ENCODE data around the gene MRPL49.

Gene MRPL49

GRCh38 chr11:65083834-65084597 lies 38.1 kb upstream of the MRPL49 start, which contains the start of the genes CDCA5 and ZFPL1 (continued):
- TF ChIP-seq ZNF2 (tag by site-specific recombination; IDR thresholded peaks at IDR 0.05): peak; percentile 73; the same call in 1 of the 2 replicates
- TF ChIP-seq SP3 (tag by site-specific recombination; IDR thresholded peaks at IDR 0.05): peak; percentile 97
- TF ChIP-seq SP7 (tag by site-specific recombination; IDR thresholded peaks at IDR 0.05): peak; percentile 65; the same call in 1 of the 2 replicates
- peak; percentile 65 for TF ChIP-seq ZNF639 (tag by site-specific recombination; IDR thresholded peaks at IDR 0.05)
- TF ChIP-seq GLIS1 (tag by site-specific recombination; IDR thresholded peaks at IDR 0.05): peak; percentile 23; the same call in 1 of the 2 replicates
- TF ChIP-seq ZNF391 (tag by site-specific recombination; IDR thresholded peaks at IDR 0.05; ENCODE audit: borderline replicate concordance, low read depth): peak; percentile 46; the same call in 1 of the 2 replicates
- TF ChIP-seq KLF10 (tag by site-specific recombination; IDR thresholded peaks at IDR 0.05): peak; percentile 89
- TF ChIP-seq ZNF555 (tag by site-specific recombination; conservative IDR thresholded peaks at IDR 0.05): no peak
- peak; percentile 85 for TF ChIP-seq ZNF76 (tag by site-specific recombination; IDR thresholded peaks at IDR 0.05; ENCODE audit: borderline replicate concordance, low read depth)
- TF ChIP-seq ZXDB (tag by site-specific recombination; IDR thresholded peaks at IDR 0.05): peak; percentile 99
- no peak for TF ChIP-seq ZNF677 (tag by site-specific recombination; IDR thresholded peaks at IDR 0.05)
- peak; percentile 52 for TF ChIP-seq ZNF843 (tag by site-specific recombination; IDR thresholded peaks at IDR 0.05)
- TF ChIP-seq ZNF629 (tag by site-specific recombination; IDR thresholded peaks at IDR 0.05): peak; percentile 95
- peak; percentile 95 for TF ChIP-seq ZBTB11 (tag by site-specific recombination; conservative IDR thresholded peaks at IDR 0.05; ENCODE audit: low read depth)
- no peak for TF ChIP-seq MEIS1 (CRISPR knock-in tag; IDR thresholded peaks at IDR 0.05; ENCODE audit: borderline replicate concordance)
- peak; percentile 65; the same call in 1 of the 2 replicates for TF ChIP-seq PBX3 (CRISPR knock-in tag; IDR thresholded peaks at IDR 0.05)
- no peak for TF ChIP-seq ZNF146 (tag by site-specific recombination; IDR thresholded peaks at IDR 0.05)
- TF ChIP-seq ZBTB10 (tag by site-specific recombination; IDR thresholded peaks at IDR 0.05): peak; percentile 92
- TF ChIP-seq CTCF (tag by site-specific recombination; IDR thresholded peaks at IDR 0.05): no peak; the same call in 1 of the 2 replicates
- TF ChIP-seq KLF16 (tag by site-specific recombination; IDR thresholded peaks at IDR 0.05): peak; percentile 93
- TF ChIP-seq YY1 (tag by site-specific recombination; IDR thresholded peaks at IDR 0.05): peak; percentile 35; the same call in 1 of the 2 replicates
- TF ChIP-seq MZF1 (tag by site-specific recombination; IDR thresholded peaks at IDR 0.05; ENCODE audit: borderline replicate concordance): no peak
- peak; percentile 88 for TF ChIP-seq ZBTB48 (tag by site-specific recombination; IDR thresholded peaks at IDR 0.05)
- no peak for TF ChIP-seq ZNF658 (tag by site-specific recombination; IDR thresholded peaks at IDR 0.05)
- peak; percentile 87 for TF ChIP-seq ZBTB21 (tag by site-specific recombination; IDR thresholded peaks at IDR 0.05)
- TF ChIP-seq ZNF324 (tag by site-specific recombination; IDR thresholded peaks at IDR 0.05): no peak
- no peak for TF ChIP-seq ZNF24 (tag by site-specific recombination; IDR thresholded peaks at IDR 0.05)
- no peak for TF ChIP-seq ZNF701 (tag by site-specific recombination; IDR thresholded peaks at IDR 0.05)
- TF ChIP-seq ZBTB8A (tag by site-specific recombination; IDR thresholded peaks at IDR 0.05): peak; percentile 95
- peak; percentile 29; the same call in 1 of the 2 replicates for TF ChIP-seq ZNF580 (tag by site-specific recombination; IDR thresholded peaks at IDR 0.05)

Measured in HEK293 (cell line).